Mononuclear cell (primary cell): ENCODE data around the gene FRMD4A. TPM values are rescaled to one million over a fixed set of nuclear protein-coding genes. Genes with fewer than 3 reads are reported as not detected.

Experiments
- H3K27me3 ChIP-seq: 2 replicates; pipeline ENCODE4 v1.6.0; 2011; ENCODE audit warnings: low read length, control low read depth; ENCODE audit not compliant: insufficient read depth
- H3K4me1 ChIP-seq: 2 replicates; pipeline ENCODE4 v1.5.1; 2011; ENCODE audit warnings: mild to moderate bottlenecking, low read length, control low read depth; ENCODE audit not compliant: insufficient read depth
- H3K4me3 ChIP-seq: 2 replicates; pipeline ENCODE4 v1.5.1; 2011; ENCODE audit warnings: mild to moderate bottlenecking, low read length, moderate library complexity
- H3K9me3 ChIP-seq: 2 replicates; pipeline ENCODE4 v1.5.1; 2011; ENCODE audit warnings: low read depth, mild to moderate bottlenecking, control low read depth, low read length
- total RNA-seq: library from RNA; depleted of rRNA; stranded (reverse); fragments of >200 nt; gene quantifications from one replicate; pipeline ENCODE4 v1.2.3, GENCODE V29; 2012

Gene FRMD4A
- total RNA-seq, 1 donor = 0.63 TPM

DNA sequence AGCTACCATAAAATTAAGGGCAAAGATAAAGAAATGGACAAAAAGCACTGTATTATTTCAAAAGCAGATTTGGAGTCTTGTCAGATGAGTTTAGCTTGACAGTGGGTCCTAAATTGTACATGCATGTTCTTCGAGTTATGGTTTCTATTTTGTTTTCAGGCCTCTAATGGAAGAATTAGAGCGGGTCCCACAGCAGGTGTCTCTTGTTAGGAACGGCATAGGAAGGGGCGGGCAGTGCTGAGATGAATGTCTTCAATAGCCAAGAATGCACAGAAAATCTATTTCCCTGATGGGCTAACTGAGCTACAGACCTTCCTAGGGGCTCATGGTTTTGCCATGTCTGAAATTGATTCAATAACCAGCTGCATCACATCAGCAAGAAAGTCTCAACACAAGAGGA is 304.4 kb downstream of the FRMD4A start:
- Histone ChIP-seq H3K4me3 (no peak overlapping the region), H3K9me3 (no peaks in the 10 kb centered on the region), H3K27me3 (no peaks in the 10 kb centered on the region), H3K4me1 (peaks cover 3% of the 10 kb centered on the region)

DNA sequence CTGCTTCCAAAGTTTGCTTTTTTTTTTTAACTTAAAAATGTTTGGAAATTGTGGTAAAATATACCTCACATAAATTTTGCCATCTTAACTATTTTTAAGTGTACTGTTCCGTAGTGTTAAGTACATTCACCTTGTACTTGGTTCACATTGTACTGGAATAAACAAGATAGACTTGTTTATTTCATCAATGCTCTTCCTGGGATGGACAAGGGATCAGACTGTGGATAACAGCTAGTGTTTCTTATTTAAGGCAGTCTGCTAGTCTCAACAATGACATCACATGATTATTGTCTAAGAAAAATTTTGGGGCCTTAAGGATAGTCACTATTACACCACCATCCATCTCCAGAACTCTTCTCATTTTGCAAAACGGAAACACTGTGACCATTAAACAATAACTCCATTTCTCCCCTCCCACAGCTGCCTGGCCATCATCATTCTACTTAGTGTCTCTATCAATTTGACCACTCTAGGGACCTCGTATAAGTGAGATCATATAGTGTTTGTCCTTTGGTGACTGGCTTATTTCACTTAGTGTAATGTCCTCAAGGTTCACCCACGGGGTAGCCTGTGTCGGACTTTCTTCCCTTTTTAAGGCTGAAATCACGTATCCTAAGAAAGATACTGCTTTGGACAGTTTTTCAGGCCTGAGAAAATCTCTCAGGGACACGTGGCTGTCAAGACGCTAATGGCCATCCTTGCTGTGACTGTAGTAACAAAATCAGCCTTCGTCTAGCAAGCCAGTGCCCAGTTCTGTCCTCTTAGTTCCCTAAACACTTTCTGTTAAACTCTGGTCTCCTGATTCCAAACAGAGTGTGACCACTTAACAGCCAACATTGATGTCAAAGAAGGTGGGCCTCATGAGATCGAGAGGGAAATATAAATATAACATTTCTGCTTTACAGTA is 305.2 kb downstream of the FRMD4A start:
- H3K4me1 ChIP-seq = peaks cover 3% of the 10 kb centered on the region
- H3K27me3 ChIP-seq = no peaks in the 10 kb centered on the region
- no peaks in the 10 kb centered on the region for H3K9me3 ChIP-seq
- H3K4me3 ChIP-seq = no peak overlapping the region

DNA sequence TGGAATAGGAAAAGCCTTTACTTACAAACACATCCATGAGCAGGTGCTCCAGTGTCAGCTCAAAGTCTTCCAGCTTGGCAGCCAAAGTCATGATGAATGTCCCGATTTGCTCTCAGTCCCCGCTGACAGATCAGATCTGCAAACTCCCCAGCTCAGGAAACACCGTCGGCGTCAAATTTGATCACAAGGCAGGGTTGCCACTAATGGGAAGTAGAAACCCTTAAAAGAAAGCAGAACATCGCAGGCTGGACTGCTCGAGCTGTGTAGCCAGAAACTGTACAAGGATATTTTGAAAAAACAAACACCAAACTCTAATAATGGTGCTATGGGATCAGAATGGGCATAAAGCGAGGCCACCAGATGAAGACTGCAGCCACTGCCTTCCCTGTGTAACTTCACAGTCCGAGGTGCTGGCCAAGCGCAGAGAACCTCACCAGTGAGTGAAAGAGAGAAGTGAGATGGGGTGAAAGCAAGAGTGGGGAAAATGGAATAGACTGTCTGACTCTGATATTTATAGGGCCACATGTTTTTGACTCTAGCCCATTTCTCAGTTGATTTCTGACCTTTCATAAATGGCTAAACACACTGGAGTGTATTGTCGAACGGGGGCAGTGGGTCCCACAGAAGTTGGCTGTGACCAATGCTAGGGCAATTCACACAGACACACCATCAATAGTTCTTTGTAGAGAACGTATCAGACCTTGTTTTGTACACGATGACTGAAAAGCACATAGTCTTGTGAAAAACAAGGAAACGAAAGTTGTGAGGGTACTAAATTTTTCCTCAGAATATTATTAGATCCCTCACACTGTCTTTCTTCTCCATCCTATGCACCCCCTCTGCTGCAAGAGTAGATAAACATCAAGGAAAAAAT is 306.2 kb downstream of the FRMD4A start:
- Histone ChIP-seq H3K9me3 (no peaks in the 10 kb centered on the region), H3K4me3 (no peak overlapping the region), H3K4me1 (peaks cover 3% of the 10 kb centered on the region), H3K27me3 (no peaks in the 10 kb centered on the region)

GRCh38 chr10:14023673-14024328 is 306.9 kb downstream of the FRMD4A start:
- H3K4me3 ChIP-seq = no peak overlapping the region
- H3K27me3 ChIP-seq = peaks cover 4% of the 10 kb centered on the region
- H3K9me3 ChIP-seq = no peaks in the 10 kb centered on the region
- H3K4me1 ChIP-seq = peaks cover 3% of the 10 kb centered on the region

- H3K27me3 ChIP-seq = peaks cover 4% of the 10 kb centered on the region
- peaks cover 3% of the 10 kb centered on the region for H3K4me1 ChIP-seq
These were observed 307.6 kb downstream of the FRMD4A start for GRCh38 chr10:14022954-14023672.

GRCh38 chr10:14022052-14022451 is 308.7 kb downstream of the FRMD4A start:
- peaks cover 4% of the 10 kb centered on the region for H3K27me3 ChIP-seq
- no peaks in the 10 kb centered on the region for H3K9me3 ChIP-seq
- H3K4me3 ChIP-seq = no peak overlapping the region
- peaks cover 3% of the 10 kb centered on the region for H3K4me1 ChIP-seq

More at GRCh38 chr10:14022954-14023672, 307.6 kb downstream of the FRMD4A start:
- Histone ChIP-seq H3K4me3 (no peak overlapping the region), H3K9me3 (no peaks in the 10 kb centered on the region)

DNA sequence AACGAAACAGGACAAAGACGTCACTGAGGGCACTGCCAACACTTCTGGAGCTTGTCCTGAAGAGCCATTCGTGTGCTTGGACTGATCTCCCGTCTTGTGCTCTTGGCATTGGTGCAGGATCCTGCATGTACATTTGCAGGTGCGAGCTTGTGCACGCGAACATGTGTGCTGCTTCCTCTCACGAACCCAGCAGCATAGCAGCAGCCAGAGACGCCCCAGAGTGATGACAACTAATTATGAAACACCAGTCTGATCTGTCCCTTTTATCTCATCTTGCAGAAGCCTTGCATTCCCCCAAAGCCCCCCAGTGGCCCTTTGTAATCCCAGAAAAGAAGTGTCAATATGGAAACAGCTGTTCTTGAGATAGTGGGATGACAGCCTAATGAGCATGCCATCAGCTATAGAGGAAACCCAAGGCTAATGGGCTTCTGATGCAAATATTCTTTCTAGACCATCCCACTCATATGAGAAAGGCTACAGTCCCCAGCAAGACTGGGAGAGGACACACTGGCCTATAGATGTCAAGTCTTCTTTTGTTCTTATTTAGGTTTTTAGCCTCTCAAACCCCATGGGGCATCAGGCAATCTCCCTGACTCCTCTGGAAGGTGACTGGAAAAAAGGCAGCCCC is 310.6 kb downstream of the FRMD4A start:
- Histone ChIP-seq H3K27me3 (peaks cover 4% of the 10 kb centered on the region), H3K9me3 (no peaks in the 10 kb centered on the region), H3K4me1 (peaks cover 10% of the 10 kb centered on the region), H3K4me3 (no peak overlapping the region)

DNA sequence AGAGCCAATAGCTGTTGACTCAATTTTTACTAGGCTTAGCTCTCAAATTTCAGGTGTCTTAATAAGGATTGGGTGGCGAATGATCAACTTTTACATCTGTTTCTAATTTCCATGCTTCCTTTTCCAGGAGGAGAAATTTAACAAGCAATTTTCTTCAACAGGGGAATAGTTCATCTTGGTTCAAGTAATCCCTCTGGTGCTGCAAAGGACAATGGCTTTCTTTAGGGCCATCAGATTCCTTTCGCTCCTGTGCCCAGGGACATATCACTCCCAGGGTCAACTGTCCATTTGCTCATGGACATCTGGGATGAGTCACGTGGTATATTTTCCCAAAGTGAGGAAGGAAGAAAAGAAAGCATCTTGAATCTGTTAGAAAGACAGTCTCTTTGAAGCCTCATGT is 313.3 kb downstream of the FRMD4A start:
- H3K9me3 ChIP-seq = no peaks in the 10 kb centered on the region
- peaks cover 7% of the 10 kb centered on the region for H3K4me1 ChIP-seq
- peaks cover 4% of the 10 kb centered on the region for H3K27me3 ChIP-seq
- no peak overlapping the region for H3K4me3 ChIP-seq

- Histone ChIP-seq H3K4me1 (peaks cover 7% of the 10 kb centered on the region), H3K9me3 (no peaks in the 10 kb centered on the region), H3K4me3 (no peak overlapping the region), H3K27me3 (peaks cover 4% of the 10 kb centered on the region)
These were observed 313.8 kb downstream of the FRMD4A start for GRCh38 chr10:14016931-14017333.

DNA sequence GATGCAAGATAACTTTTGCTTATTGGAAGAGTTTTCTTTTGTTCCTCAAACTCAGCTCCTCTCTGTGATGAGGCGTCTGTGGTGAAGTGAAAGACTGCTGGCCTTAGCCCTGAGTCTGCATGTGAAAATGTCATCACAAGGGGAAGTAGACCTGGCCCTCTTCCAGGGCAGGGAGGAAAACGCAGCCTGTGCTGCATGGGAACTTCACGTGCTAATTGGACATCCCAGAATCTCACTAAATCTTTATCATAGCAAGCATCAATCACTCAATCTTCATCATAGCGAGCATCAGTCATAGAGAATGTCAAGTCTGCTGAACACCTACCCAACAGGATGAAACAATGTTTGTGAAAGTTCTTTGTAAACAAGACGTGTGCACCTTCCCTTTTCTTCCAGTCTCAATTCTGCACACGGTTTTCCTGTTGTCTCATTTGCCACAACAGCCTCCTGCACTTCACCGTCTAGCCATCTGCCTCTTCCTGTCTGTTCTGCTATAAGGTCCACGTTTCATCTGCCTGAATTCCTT is 314.6 kb downstream of the FRMD4A start:
- H3K9me3 ChIP-seq = no peaks in the 10 kb centered on the region
- H3K27me3 ChIP-seq = peaks cover 4% of the 10 kb centered on the region
- H3K4me1 ChIP-seq = peaks cover 7% of the 10 kb centered on the region
- H3K4me3 ChIP-seq = no peak overlapping the region

DNA sequence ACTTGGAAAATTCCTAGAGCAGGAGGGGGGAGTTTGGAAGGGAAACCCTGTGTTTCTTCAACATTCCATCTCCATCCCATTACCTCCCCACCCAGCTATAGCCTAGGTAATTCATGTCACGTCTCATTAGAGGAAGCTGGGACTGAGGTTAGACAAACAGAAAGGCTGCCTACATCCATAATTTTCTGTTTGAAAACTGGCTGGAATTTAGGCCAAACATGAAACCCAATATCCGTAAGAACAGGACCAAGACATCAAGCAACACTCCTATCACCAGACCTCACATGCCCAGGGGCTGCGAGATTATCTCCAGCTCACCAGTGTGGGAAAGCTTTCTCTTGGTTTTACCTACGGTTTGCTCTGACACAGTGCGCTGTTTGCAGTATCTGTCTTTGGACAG is 316.3 kb downstream of the FRMD4A start:
- peaks cover 11% of the 10 kb centered on the region for H3K27me3 ChIP-seq
- no peaks in the 10 kb centered on the region for H3K9me3 ChIP-seq
- H3K4me3 ChIP-seq = no peak overlapping the region
- H3K4me1 ChIP-seq = peaks cover 16% of the 10 kb centered on the region

DNA sequence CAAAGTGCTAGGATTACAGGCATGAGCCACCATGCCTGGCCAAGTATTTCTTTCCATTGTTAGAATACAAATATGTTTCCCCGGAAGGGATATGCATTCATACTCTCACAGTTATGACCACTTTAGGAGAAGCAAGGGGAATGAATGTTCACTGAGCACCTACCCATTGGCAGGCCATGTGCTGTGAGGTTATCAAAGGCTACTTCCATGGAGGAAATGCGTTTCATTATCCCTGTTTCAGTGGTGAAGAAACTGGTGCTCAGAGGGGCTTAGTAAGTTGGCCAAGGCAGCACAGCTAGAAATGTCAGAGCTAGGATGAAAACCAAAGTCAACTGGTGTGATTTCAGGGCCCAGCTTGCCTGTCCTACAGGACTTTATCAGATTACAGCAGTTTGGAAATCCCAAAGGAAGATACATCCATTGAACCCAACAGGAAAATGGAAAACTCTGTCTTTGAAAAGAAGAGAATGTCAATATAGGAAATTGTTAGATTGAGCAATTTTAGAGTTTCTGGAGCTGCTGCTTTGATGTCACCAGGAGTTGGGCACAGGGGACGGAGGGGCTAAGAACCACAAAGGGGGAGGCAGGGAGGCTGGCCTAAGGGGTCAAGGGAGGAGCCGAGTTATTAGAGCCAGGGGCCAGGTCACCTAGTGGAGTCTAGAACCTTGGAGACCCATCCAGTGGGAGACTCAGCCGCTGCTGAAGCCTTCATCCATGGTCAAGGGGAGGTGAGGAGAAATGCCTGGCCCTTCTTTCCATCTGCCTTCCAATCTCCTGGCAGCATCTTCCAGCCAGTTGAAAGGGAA is 319.8 kb downstream of the FRMD4A start:
- H3K4me1 ChIP-seq = peaks cover 24% of the 10 kb centered on the region
- no peaks in the 10 kb centered on the region for H3K9me3 ChIP-seq
- H3K4me3 ChIP-seq = no peak overlapping the region
- peaks cover 25% of the 10 kb centered on the region for H3K27me3 ChIP-seq

- H3K27me3 ChIP-seq = peaks cover 25% of the 10 kb centered on the region
- peaks cover 21% of the 10 kb centered on the region for H3K4me1 ChIP-seq
- H3K9me3 ChIP-seq = no peaks in the 10 kb centered on the region
- no peak overlapping the region for H3K4me3 ChIP-seq
These were observed 320.6 kb downstream of the FRMD4A start for GRCh38 chr10:14010101-14010558.
